Stimulated activated naive CD8-positive, alpha-beta T cell treated with anti-CD3 and anti-CD28 coated beads, Interleukin-15, Interleukin-2, amounts not matched to agents 100 U/mL and 50 U/mL, for 24 hours (primary cell): ENCODE data around the gene RGPD6.
"Not testable (repeated sequence)": the region's sequence is repeated elsewhere in the genome, so short reads cannot be mapped to it uniquely, and the experiment has no call there.

Experiments
- ATAC-seq: fragments of 150-1000 bp; cut with Tn5 transposase; one replicate; pipeline ENCODE4 v1.10.0; 2021
- DNase-seq: peaks from one replicate; pipeline ENCODE4 v3.0.0; 2021

Gene RGPD6

GRCh38 chr2:110481200-110481599 is 95.8 kb downstream of the RGPD6 start:
- DNase-seq, ATAC-seq: not testable (repeated sequence)

- not testable (repeated sequence) for ATAC-seq, DNase-seq
Measured at GRCh38 chr2:110480084-110480483, 96.9 kb downstream of the RGPD6 start.

GRCh38 chr2:110477370-110477769 is 99.7 kb downstream of the RGPD6 start:
- DNase-seq, ATAC-seq: not testable (repeated sequence)

GRCh38 chr2:110476952-110477351 is 100.1 kb downstream of the RGPD6 start:
- ATAC-seq, DNase-seq: not testable (repeated sequence)

- not testable (repeated sequence) for DNase-seq
- ATAC-seq, result peak; percentile 29
Measured at GRCh38 chr2:110475627-110476359, 101.2 kb downstream of the RGPD6 start.

GRCh38 chr2:110474898-110475297 is 102.1 kb downstream of the RGPD6 start:
- ATAC-seq, result peak; percentile 96
- not testable (repeated sequence) for DNase-seq

- not testable (repeated sequence) for DNase-seq, ATAC-seq
Measured at GRCh38 chr2:110473059-110473358, 104.0 kb downstream of the RGPD6 start.

- DNase-seq, ATAC-seq: not testable (repeated sequence)
Measured at GRCh38 chr2:110472171-110473058, 104.6 kb downstream of the RGPD6 start, which contains the start of gene LIMS4. Gene LIMS4, minus strand, starts transcription at chr2:110472816. Its CDS starts 38 bp downstream, at chr2:110472778.

GRCh38 chr2:110468921-110469320 is 108.1 kb downstream of the RGPD6 start:
- DNase-seq, ATAC-seq: not testable (repeated sequence)

GRCh38 chr2:110465312-110465711 is 111.7 kb downstream of the RGPD6 start:
- ATAC-seq, DNase-seq: not testable (repeated sequence)
